MM.1S (cell line): ENCODE measurements around the gene CACNA2D1.

Experiments
- DNase-seq: peaks from one replicate; pipeline ENCODE4 v3.0.0-alpha.2; 2015
- H2AFZ ChIP-seq: fragments of 300-600 bp; sonication (generic); 2 replicates; pipeline ENCODE4 v1.6.0; 2016; ENCODE audit warnings: antibody characterized with exemption, low read length
- H3F3A ChIP-seq: fragments of 300-600 bp; sonication (generic); 2 replicates; pipeline ENCODE4 v1.6.1; 2016; ENCODE audit warnings: mild to moderate bottlenecking, antibody characterized with exemption, low read length, moderate library complexity, mixed read lengths; ENCODE audit not compliant: insufficient read depth
- H3K27ac ChIP-seq: fragments of 300-600 bp; sonication (generic); 2 replicates; pipeline ENCODE4 v1.5.1; 2016; ENCODE audit warnings: mild to moderate bottlenecking, low read length
- H3K27me3 ChIP-seq: fragments of 300-600 bp; sonication (generic); replicated peaks from 2 replicates; pipeline ENCODE4 v1.6.0; 2016; ENCODE audit warnings: low read length; ENCODE audit not compliant: insufficient read depth
- H3K36me3 ChIP-seq: fragments of 300-600 bp; sonication (generic); replicated peaks from 2 replicates; pipeline ENCODE4 v1.6.1; 2016; ENCODE audit warnings: mild to moderate bottlenecking, low read length, mixed read lengths; ENCODE audit not compliant: insufficient read depth
- H3K4me1 ChIP-seq: fragments of 300-600 bp; sonication (generic); 2 replicates; pipeline ENCODE4 v1.6.1; 2016; ENCODE audit warnings: low read length, mixed read lengths
- H3K4me2 ChIP-seq: fragments of 300-600 bp; sonication (generic); 2 replicates; pipeline ENCODE4 v1.6.0; 2016; ENCODE audit warnings: low read depth, low read length
- H3K4me3 ChIP-seq: fragments of 300-600 bp; sonication (generic); 2 replicates; pipeline ENCODE4 v1.5.1; 2016; ENCODE audit warnings: low read length, mixed read lengths
- H3K79me2 ChIP-seq: fragments of 300-600 bp; sonication (generic); 2 replicates; pipeline ENCODE4 v1.6.1; 2016; ENCODE audit warnings: mixed run types, low read length, mixed read lengths
- H3K9ac ChIP-seq: fragments of 300-600 bp; sonication (generic); 2 replicates; pipeline ENCODE4 v1.6.1; 2016; ENCODE audit warnings: low read length, mixed read lengths
- H3K9me2 ChIP-seq: fragments of 300-600 bp; sonication (generic); replicated peaks from 2 replicates; pipeline ENCODE4 v1.6.1; 2016; ENCODE audit warnings: mild to moderate bottlenecking, low read length, mixed read lengths; ENCODE audit not compliant: insufficient read depth
- H3K9me3 ChIP-seq: fragments of 300-600 bp; sonication (generic); replicated peaks from 2 replicates; pipeline ENCODE4 v1.6.1; 2016; ENCODE audit warnings: mild to moderate bottlenecking, low read length, mixed read lengths; ENCODE audit not compliant: insufficient read depth
- H4K20me1 ChIP-seq: fragments of 300-600 bp; sonication (generic); 2 replicates; pipeline ENCODE4 v1.6.1; 2016; ENCODE audit warnings: mild to moderate bottlenecking, low read length, moderate library complexity, mixed read lengths; ENCODE audit not compliant: insufficient read depth
- EZH2 ChIP-seq: fragments of 300-600 bp; sonication (generic); optimal IDR thresholded peaks from 2 replicates; pipeline ENCODE3; 2017; ENCODE audit warnings: low read depth, mild to moderate bottlenecking, antibody characterized with exemption, low read length, mixed read lengths
- EZH2phosphoT487 ChIP-seq: fragments of 300-600 bp; sonication (generic); IDR thresholded peaks from 2 replicates; pipeline ENCODE4 v1.6.1; 2018; ENCODE audit warnings: antibody characterized with exemption, low read length
- TF ChIP-seq, protein P1 (sequence below): fragments of 300-600 bp; sonication (generic); IDR thresholded peaks from 2 replicates; pipeline ENCODE4 v1.5.1; 2016; ENCODE audit warnings: antibody characterized with exemption, low read length, mixed read lengths

CACNA2D1 gene

DNA sequence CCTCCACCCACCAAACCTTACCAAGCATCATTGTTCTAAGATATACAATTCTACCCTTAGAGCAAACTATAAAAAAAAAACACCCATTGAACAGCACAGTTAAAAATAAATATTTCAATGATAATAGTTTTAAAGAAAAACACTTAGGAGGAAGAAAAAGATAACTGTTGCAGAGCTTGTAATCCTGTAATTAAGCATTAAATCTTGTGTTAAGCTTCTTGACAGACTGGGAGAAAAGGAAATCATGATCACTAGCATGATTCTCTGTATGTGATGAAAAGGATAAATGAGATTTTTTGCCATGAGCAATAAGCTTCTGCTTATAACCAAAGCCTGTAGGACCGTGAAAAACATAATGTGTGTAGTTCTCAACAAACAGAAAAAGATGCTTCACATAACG, 289.8 kb downstream of the CACNA2D1 start:
- no peak overlapping the region for H3K9ac ChIP-seq
- no peak overlapping the region for H3K4me2 ChIP-seq
- no peaks in the 10 kb centered on the region for H3K79me2 ChIP-seq
- no peaks in the 10 kb centered on the region for H3K27me3 ChIP-seq
- H3K9me3 ChIP-seq, result no peaks in the 10 kb centered on the region
- no peaks in the 10 kb centered on the region for H3K4me1 ChIP-seq
- H4K20me1 ChIP-seq, result no peaks in the 10 kb centered on the region
- H3K4me3 ChIP-seq, result no peak overlapping the region
- no peak for TF ChIP-seq EZH2
- no peak for TF ChIP-seq EZH2phosphoT487
- TF ChIP-seq, protein P1, sequence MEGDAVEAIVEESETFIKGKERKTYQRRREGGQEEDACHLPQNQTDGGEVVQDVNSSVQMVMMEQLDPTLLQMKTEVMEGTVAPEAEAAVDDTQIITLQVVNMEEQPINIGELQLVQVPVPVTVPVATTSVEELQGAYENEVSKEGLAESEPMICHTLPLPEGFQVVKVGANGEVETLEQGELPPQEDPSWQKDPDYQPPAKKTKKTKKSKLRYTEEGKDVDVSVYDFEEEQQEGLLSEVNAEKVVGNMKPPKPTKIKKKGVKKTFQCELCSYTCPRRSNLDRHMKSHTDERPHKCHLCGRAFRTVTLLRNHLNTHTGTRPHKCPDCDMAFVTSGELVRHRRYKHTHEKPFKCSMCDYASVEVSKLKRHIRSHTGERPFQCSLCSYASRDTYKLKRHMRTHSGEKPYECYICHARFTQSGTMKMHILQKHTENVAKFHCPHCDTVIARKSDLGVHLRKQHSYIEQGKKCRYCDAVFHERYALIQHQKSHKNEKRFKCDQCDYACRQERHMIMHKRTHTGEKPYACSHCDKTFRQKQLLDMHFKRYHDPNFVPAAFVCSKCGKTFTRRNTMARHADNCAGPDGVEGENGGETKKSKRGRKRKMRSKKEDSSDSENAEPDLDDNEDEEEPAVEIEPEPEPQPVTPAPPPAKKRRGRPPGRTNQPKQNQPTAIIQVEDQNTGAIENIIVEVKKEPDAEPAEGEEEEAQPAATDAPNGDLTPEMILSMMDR, result no peak
- no peak overlapping the region for H3K27ac ChIP-seq
- H2AFZ ChIP-seq, result no peak overlapping the region
- H3K36me3 ChIP-seq, result no peaks in the 10 kb centered on the region
- no peaks in the 10 kb centered on the region for H3K9me2 ChIP-seq
- H3F3A ChIP-seq, result no peaks in the 10 kb centered on the region
- no peak for DNase-seq

DNA sequence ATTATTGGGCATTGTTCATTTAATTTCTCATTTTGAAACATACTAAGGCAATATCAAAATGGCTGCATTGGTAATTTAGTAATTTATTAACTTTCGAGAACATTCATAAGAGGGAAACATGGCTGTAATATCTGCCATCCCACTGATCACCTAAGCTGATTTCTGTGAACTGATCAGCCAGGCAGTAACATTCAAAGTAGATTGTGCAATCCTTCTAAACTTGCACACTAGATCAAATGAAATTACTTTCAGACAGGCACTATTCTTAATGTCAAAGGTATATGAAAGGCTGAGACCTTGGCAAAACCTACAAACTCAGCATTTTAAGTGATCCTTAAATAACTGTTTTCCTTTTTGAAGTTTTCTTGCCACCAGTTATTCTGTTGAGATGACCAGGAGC, 290.7 kb downstream of the CACNA2D1 start:
- Histone ChIP-seq H3K4me3 (no peak overlapping the region), H3K9me3 (no peaks in the 10 kb centered on the region), H3K9me2 (no peaks in the 10 kb centered on the region), H3K4me1 (no peaks in the 10 kb centered on the region), H2AFZ (no peak overlapping the region), H3F3A (no peaks in the 10 kb centered on the region), H3K4me2 (no peak overlapping the region), H3K27me3 (no peaks in the 10 kb centered on the region), H4K20me1 (no peaks in the 10 kb centered on the region), H3K9ac (no peak overlapping the region), H3K36me3 (no peaks in the 10 kb centered on the region), H3K79me2 (no peaks in the 10 kb centered on the region), H3K27ac (no peak overlapping the region)
- no peak for DNase-seq
- TF ChIP-seq EZH2phosphoT487, result no peak
- no peak for TF ChIP-seq EZH2
- TF ChIP-seq, protein P1, result no peak

DNA sequence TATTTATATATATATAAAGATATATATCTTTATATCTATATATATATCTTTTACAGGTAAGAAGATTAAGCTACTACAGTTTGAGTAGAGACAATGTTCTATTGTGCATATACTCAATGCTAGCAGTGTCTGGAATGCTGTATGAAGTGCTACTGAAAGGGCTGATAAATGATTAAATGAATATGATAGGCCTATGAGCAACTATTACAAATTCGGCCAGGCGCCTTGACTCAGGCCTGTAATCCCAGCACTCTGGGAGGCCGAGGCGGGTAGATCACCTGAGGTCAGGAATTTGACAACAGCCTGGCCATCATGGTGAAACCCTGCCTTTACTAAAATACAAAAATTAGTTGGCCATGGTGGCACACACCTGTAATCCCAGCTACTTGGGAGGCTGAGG, 297.1 kb downstream of the CACNA2D1 start:
- no peak overlapping the region for H3K9ac ChIP-seq

More for the DNA sequence above, 297.1 kb downstream of the CACNA2D1 start:
- Histone ChIP-seq H2AFZ (no peak overlapping the region), H3K4me2 (no peak overlapping the region), H3K4me1 (no peaks in the 10 kb centered on the region), H3K27ac (no peak overlapping the region), H3K27me3 (no peaks in the 10 kb centered on the region), H3K9me3 (no peaks in the 10 kb centered on the region), H4K20me1 (no peaks in the 10 kb centered on the region), H3K79me2 (no peaks in the 10 kb centered on the region), H3F3A (no peaks in the 10 kb centered on the region), H3K4me3 (no peak overlapping the region), H3K9me2 (no peaks in the 10 kb centered on the region), H3K36me3 (no peaks in the 10 kb centered on the region)
- DNase-seq, result no peak
- TF ChIP-seq, protein P1, result no peak
- TF ChIP-seq EZH2phosphoT487 (no peak), EZH2 (no peak)
